SK-N-SH (cell line): ENCODE results near the gene BCAR1. TPM values are rescaled to one million over a fixed set of nuclear protein-coding genes. Genes with fewer than 3 reads are reported as not detected.

Source experiments
- CTCF ChIA-PET: fragments of 300-600, 350-600 bp; formaldehyde crosslinking; extraction: SDS; loops from one replicate; lab custom pipeline; 2021; lab: Yijun Ruan, JAX
- POLR2A ChIA-PET: fragments of 350-600 bp; sonication (Branson Sonifier 250); formaldehyde crosslinking; extraction: SDS; loops from one replicate; lab custom pipeline; 2020; ENCODE audit warnings: antibody characterized with exemption, inconsistent platforms; lab: Yijun Ruan, JAX
- DNase-seq: peaks from one replicate; pipeline ENCODE4 v3.0.0; 2012
- H2AFZ ChIP-seq: fragments of 200-600 bp; sonication (generic); 2 replicates; pipeline ENCODE4 v1.8.1; 2016; ENCODE audit warnings: antibody characterized with exemption, mild to moderate bottlenecking, low read depth
- H3F3A ChIP-seq: fragments of 200-600 bp; sonication (generic); replicated peaks from 2 replicates; pipeline ENCODE3; 2016; ENCODE audit warnings: antibody characterized with exemption, mild to moderate bottlenecking; ENCODE audit not compliant: insufficient read depth
- H3K27ac ChIP-seq, 2 experiments: fragments of 200-500 bp in 1 of 2; fragments of 200-600 bp in 1 of 2; sonication (Bioruptor generic) in 1 of 2; sonication (generic), shearing (Covaris generic) in 1 of 2; 2 replicates each; pipeline versions ENCODE4 v1.5.1 to v1.6.1; 2014 to 2016; ENCODE audit warnings: low read depth in 2 of 2, inconsistent platforms in 1 of 2, low read length in 1 of 2, mild to moderate bottlenecking in 1 of 2, mixed read lengths in 1 of 2
- H3K27me3 ChIP-seq: fragments of 200-600 bp; sonication (generic), shearing (Covaris generic); 2 replicates; pipeline ENCODE4 v1.6.1; 2016; ENCODE audit warnings: mixed run types; ENCODE audit not compliant: insufficient read depth
- H3K36me3 ChIP-seq, 2 experiments: fragments of 200-500 bp in 1 of 2; fragments of 200-600 bp in 1 of 2; sonication (Bioruptor generic) in 1 of 2; sonication (generic) in 1 of 2; replicated peaks in 1 of 2; 2 replicates each; pipeline versions ENCODE3 to v1.5.1; 2014 to 2016; ENCODE audit warnings: low read length in 1 of 2, mild to moderate bottlenecking in 1 of 2; ENCODE audit not compliant: insufficient read depth in 2 of 2, control insufficient read depth in 1 of 2
- H3K4me1 ChIP-seq, 2 experiments: fragments of 200-500 bp in 1 of 2; fragments of 200-600 bp in 1 of 2; sonication (Bioruptor generic) in 1 of 2; sonication (generic), shearing (Covaris generic) in 1 of 2; 2 replicates each; pipeline versions ENCODE4 v1.5.1 to v1.6.1; 2014 to 2016; ENCODE audit warnings: low read depth in 1 of 2, low read length in 1 of 2, mixed run types in 1 of 2; ENCODE audit not compliant: insufficient read depth in 2 of 2, control insufficient read depth in 1 of 2
- H3K4me2 ChIP-seq: fragments of 200-600 bp; sonication (generic), shearing (Covaris generic); 2 replicates; pipeline ENCODE4 v1.6.1; 2017; ENCODE audit warnings: mixed run types
- H3K4me3 ChIP-seq, 2 experiments: fragments of 200-500 bp in 1 of 2; fragments of 200-600 bp in 1 of 2; sonication (Bioruptor generic) in 1 of 2; sonication (generic), shearing (Covaris generic) in 1 of 2; 2 replicates each; pipeline versions ENCODE4 v1.5.1 to v1.8.1; 2014 to 2016; ENCODE audit warnings: low read depth in 2 of 2, inconsistent platforms in 1 of 2, low read length in 1 of 2, mild to moderate bottlenecking in 1 of 2, mixed read lengths in 1 of 2, moderate library complexity in 1 of 2
- H3K79me2 ChIP-seq: fragments of 200-600 bp; sonication (generic); 2 replicates; pipeline ENCODE4 v1.8.1; 2017; ENCODE audit warnings: mild to moderate bottlenecking; ENCODE audit not compliant: insufficient read depth
- H3K9ac ChIP-seq: fragments of 200-600 bp; sonication (generic); 2 replicates; pipeline ENCODE4 v1.6.1; 2017; ENCODE audit warnings: mixed run types
- H3K9me2 ChIP-seq: fragments of 200-600 bp; sonication (generic); 2 replicates; pipeline ENCODE4 v1.6.1; 2017; ENCODE audit warnings: mixed run types
- H3K9me3 ChIP-seq: fragments of 200-600 bp; sonication (generic); 2 replicates; pipeline ENCODE4 v1.6.1; 2017; ENCODE audit warnings: mixed run types, mild to moderate bottlenecking, moderate library complexity
- H4K20me1 ChIP-seq: fragments of 200-600 bp; sonication (generic); 2 replicates; pipeline ENCODE4 v1.6.1; 2017; ENCODE audit warnings: mild to moderate bottlenecking, mixed run types; ENCODE audit not compliant: insufficient read depth
- CHD2 ChIP-seq: fragments of 150-350 bp; IDR thresholded peaks from 2 replicates; pipeline ENCODE4 v1.6.1; 2018; ENCODE audit warnings: low read length; ENCODE audit not compliant: partially characterized antibody
- ELF1 ChIP-seq: IDR thresholded peaks from 2 replicates; pipeline ENCODE4 v1.4.0; 2012
- EP300 ChIP-seq, 2 experiments: IDR thresholded peaks; 2 replicates each; pipeline versions ENCODE4 v1.4.0 to v1.6.1; 2012; ENCODE audit warnings: borderline replicate concordance in 1 of 2, low read depth in 1 of 2, low read length in 1 of 2
- EZH2phosphoT487 ChIP-seq: fragments of 200-600 bp; sonication (generic); IDR thresholded peaks from 2 replicates; pipeline ENCODE4 v1.6.1; 2017; ENCODE audit warnings: low read depth, mixed run types, mild to moderate bottlenecking, antibody characterized with exemption, moderate library complexity, borderline replicate concordance
- FOSL2 ChIP-seq: IDR thresholded peaks from 2 replicates; pipeline ENCODE4 v1.4.0; 2012; ENCODE audit warnings: low read depth, mild to moderate bottlenecking, moderate library complexity, borderline replicate concordance
- FOXJ3 ChIP-seq: sonication (generic); formaldehyde crosslinking; IDR thresholded peaks from 2 replicates; pipeline ENCODE4 v1.5.1; 2020; ENCODE audit warnings: mild to moderate bottlenecking, missing genetic modification reagents
- FOXM1 ChIP-seq: IDR thresholded peaks from 2 replicates; pipeline ENCODE4 v1.4.0; 2012; ENCODE audit warnings: low read depth, mild to moderate bottlenecking
- GABPA ChIP-seq: IDR thresholded peaks from 2 replicates; pipeline ENCODE4 v1.4.0; 2012; ENCODE audit warnings: low read depth, mild to moderate bottlenecking
- GATA2 ChIP-seq: sonication (generic); formaldehyde crosslinking; IDR thresholded peaks from 2 replicates; pipeline ENCODE4 v1.5.0; 2020; ENCODE audit warnings: mild to moderate bottlenecking, missing genetic modification reagents
- MEF2A ChIP-seq: IDR thresholded peaks from 2 replicates; pipeline ENCODE4 v1.4.0; 2012; ENCODE audit warnings: low read depth, borderline replicate concordance
- NFIC ChIP-seq: IDR thresholded peaks from 2 replicates; pipeline ENCODE4 v1.4.0; 2012; ENCODE audit warnings: borderline replicate concordance
- NRF1 ChIP-seq: IDR thresholded peaks from 2 replicates; pipeline ENCODE4 v1.6.1; 2012; ENCODE audit warnings: low read depth, mild to moderate bottlenecking, low read length
- POLR2AphosphoS5 ChIP-seq: IDR thresholded peaks from 2 replicates; pipeline ENCODE4 v1.6.1; 2012; ENCODE audit warnings: low read depth, low read length
- RAD21 ChIP-seq: IDR thresholded peaks from 2 replicates; pipeline ENCODE4 v1.6.1; 2012; ENCODE audit warnings: mild to moderate bottlenecking, low read length
- RCOR1 ChIP-seq: fragments of 150-350 bp; IDR thresholded peaks from 2 replicates; pipeline ENCODE4 v1.6.1; 2017; ENCODE audit warnings: antibody characterized with exemption, low read length
- RFX5 ChIP-seq: IDR thresholded peaks from 2 replicates; pipeline ENCODE4 v1.6.1; 2012; ENCODE audit warnings: mild to moderate bottlenecking, improper control_type of control experiment, low read length
- TAF1 ChIP-seq: IDR thresholded peaks from 2 replicates; pipeline ENCODE4 v1.6.1; 2012; ENCODE audit warnings: low read depth, mild to moderate bottlenecking, low read length, moderate library complexity, borderline replicate concordance
- YY1 ChIP-seq: IDR thresholded peaks from 2 replicates; pipeline ENCODE4 v1.4.0; 2012; ENCODE audit warnings: low read depth, mild to moderate bottlenecking
- WGBS: methylation state at CpG from one replicate; pipeline ENCODE4 v1.1.6; 2017; ENCODE audit warnings: low lambda C conversion rate; 5-methylcytosine and 5-hydroxymethylcytosine counted together
- polyA plus RNA-seq, 3 experiments: library from polyadenylated mRNA; depleted of rRNA; stranded (reverse); fragments of >200 nt; gene quantifications; 2 replicates each; pipeline ENCODE4 v1.2.3, GENCODE V29; 2012
- TF ChIP-seq, protein P1 (sequence below): fragments of 150-350 bp; IDR thresholded peaks from 2 replicates; pipeline ENCODE4 v1.6.1; 2016; ENCODE audit warnings: mild to moderate bottlenecking, low read depth, low read length
- TF ChIP-seq, protein P2 (sequence below): fragments of 200-600 bp; sonication (generic); IDR thresholded peaks from 2 replicates; pipeline ENCODE4 v1.6.1; 2017; ENCODE audit warnings: antibody characterized with exemption, mild to moderate bottlenecking, moderate library complexity
- TF ChIP-seq, protein P3 (sequence below): IDR thresholded peaks from 2 replicates; pipeline ENCODE4; 2012

BCAR1 gene
- polyA plus RNA-seq, 1 of the 3 experiments (the other 2 are of a cell fraction), result 45.1 TPM

DNA sequence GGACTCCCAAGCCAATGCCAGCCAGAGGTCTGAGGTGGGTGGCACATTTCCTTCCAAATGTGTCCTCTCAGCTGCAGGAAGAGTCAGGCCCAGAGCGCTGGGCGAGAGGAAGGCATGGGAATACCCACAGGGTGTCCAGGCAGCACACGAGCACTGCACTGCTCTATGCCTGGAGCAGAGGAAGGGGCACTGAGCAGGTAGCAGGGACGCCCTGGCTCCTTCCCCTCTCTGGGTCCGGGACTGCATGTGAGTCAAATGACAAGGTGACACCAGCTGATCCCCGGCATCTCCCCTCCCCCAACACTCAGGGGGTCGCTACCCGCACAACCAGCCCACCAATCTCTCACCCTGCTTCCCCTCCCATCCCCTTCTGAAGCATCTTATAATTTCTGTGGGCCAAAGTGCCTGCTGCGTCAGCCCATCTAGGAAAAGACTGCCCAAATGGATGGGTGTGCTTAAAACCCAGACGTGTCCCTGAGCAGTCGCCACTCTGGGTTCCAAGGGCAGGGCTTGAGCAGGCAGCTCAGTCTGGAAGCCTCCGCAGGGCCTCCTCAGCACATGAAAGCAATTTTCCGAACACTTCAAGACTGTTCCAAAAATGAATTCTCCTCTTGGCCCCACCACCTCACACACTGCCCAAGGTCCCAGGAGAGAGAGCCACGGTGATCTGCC, 12.0 kb upstream of the BCAR1 start:
- Histone ChIP-seq H3K4me1 (peaks cover 31 to 68% of the 10 kb centered on the region in 2 experiments), H4K20me1 (peaks cover 62% of the 10 kb centered on the region), H3F3A (peaks cover 7% of the 10 kb centered on the region), H3K4me2 (peak overlapping the region; percentile 100), H3K9me2 (no peaks in the 10 kb centered on the region), H2AFZ (no peak overlapping the region), H3K79me2 (peaks cover 82% of the 10 kb centered on the region), H3K27me3 (no peaks in the 10 kb centered on the region), H3K9ac (peak overlapping the region; percentile 100; the same call in 1 of the 2 replicates), H3K36me3 (peaks cover 9 to 12% of the 10 kb centered on the region in 2 experiments), H3K9me3 (no peaks in the 10 kb centered on the region)
- POLR2A ChIA-PET, result no interaction called here
- 74% methylated on average over 11 of the region's 14 CpGs for WGBS
- TF ChIP-seq MEF2A (no peak), EP300 (IDR thresholded peaks at IDR 0.05; ENCODE audit: borderline replicate concordance in 1 of 2, low read depth in 1 of 2, low read length in 1 of 2) (no peak), NRF1 (no peak), RAD21 (no peak), FOXJ3 (CRISPR knock-in tag) (no peak), RCOR1 (no peak), RFX5 (no peak), FOSL2 (no peak), GABPA (no peak), CHD2 (no peak), NFIC (no peak), EZH2phosphoT487 (no peak)
- TF ChIP-seq, protein P1, sequence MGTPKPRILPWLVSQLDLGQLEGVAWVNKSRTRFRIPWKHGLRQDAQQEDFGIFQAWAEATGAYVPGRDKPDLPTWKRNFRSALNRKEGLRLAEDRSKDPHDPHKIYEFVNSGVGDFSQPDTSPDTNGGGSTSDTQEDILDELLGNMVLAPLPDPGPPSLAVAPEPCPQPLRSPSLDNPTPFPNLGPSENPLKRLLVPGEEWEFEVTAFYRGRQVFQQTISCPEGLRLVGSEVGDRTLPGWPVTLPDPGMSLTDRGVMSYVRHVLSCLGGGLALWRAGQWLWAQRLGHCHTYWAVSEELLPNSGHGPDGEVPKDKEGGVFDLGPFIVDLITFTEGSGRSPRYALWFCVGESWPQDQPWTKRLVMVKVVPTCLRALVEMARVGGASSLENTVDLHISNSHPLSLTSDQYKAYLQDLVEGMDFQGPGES, result no peak
- TF ChIP-seq, protein P2, sequence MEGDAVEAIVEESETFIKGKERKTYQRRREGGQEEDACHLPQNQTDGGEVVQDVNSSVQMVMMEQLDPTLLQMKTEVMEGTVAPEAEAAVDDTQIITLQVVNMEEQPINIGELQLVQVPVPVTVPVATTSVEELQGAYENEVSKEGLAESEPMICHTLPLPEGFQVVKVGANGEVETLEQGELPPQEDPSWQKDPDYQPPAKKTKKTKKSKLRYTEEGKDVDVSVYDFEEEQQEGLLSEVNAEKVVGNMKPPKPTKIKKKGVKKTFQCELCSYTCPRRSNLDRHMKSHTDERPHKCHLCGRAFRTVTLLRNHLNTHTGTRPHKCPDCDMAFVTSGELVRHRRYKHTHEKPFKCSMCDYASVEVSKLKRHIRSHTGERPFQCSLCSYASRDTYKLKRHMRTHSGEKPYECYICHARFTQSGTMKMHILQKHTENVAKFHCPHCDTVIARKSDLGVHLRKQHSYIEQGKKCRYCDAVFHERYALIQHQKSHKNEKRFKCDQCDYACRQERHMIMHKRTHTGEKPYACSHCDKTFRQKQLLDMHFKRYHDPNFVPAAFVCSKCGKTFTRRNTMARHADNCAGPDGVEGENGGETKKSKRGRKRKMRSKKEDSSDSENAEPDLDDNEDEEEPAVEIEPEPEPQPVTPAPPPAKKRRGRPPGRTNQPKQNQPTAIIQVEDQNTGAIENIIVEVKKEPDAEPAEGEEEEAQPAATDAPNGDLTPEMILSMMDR, result no peak
- TF ChIP-seq, all 33 proteins: peak for 0
- Histone ChIP-seq H3K4me3 (peak overlapping the region; percentile 92 to 95), H3K27ac (peak overlapping the region; percentile 83 to 92; a peak in 3 of 4 replicates)
- DNase-seq, result peak; percentile 12
- CTCF ChIA-PET, result interaction anchor here (0.9 to 1.3 kb wide), 2 partner anchors 19 to 29 kb away, joined by 3 to 4 read pairs; no protein-coding TSS in a partner anchor

DNA sequence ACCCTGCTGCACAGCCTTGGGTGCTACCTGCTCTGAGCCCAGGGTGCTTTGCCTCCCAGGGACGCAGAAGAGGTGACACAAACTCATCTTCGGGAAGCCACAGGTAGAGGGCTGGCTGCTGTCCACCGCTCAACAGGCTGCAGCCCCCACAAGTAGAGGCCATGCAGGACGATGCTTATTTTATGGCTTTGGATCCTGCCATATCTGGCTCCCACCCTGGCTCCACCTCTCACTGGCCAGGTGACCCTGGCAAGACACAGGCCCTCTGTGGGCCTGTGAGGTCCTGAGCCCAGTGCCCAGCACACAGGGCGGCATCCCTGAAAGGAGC, 11.3 kb upstream of the BCAR1 start:
- H3K36me3 ChIP-seq, result peaks cover 9 to 12% of the 10 kb centered on the region in 2 experiments
- POLR2A ChIA-PET, result no interaction called here
- H3K79me2 ChIP-seq, result peaks cover 89% of the 10 kb centered on the region
- CTCF ChIA-PET, result interaction anchor here (0.9 to 1.3 kb wide), 2 partner anchors 19 to 29 kb away, joined by 3 to 4 read pairs; no protein-coding TSS in a partner anchor
- peaks cover 29 to 71% of the 10 kb centered on the region in 2 experiments for H3K4me1 ChIP-seq
- TF ChIP-seq ELF1 (no peak), GATA2 (CRISPR knock-in tag) (no peak), EZH2phosphoT487 (no peak), EP300 (IDR thresholded peaks at IDR 0.05; ENCODE audit: borderline replicate concordance in 1 of 2, low read depth in 1 of 2, low read length in 1 of 2) (no peak), FOXM1 (no peak), TAF1 (no peak), POLR2AphosphoS5 (no peak), RFX5 (no peak), YY1 (no peak), GABPA (no peak), RCOR1 (no peak)
- TF ChIP-seq, protein P2, result no peak
- TF ChIP-seq, protein P3, sequence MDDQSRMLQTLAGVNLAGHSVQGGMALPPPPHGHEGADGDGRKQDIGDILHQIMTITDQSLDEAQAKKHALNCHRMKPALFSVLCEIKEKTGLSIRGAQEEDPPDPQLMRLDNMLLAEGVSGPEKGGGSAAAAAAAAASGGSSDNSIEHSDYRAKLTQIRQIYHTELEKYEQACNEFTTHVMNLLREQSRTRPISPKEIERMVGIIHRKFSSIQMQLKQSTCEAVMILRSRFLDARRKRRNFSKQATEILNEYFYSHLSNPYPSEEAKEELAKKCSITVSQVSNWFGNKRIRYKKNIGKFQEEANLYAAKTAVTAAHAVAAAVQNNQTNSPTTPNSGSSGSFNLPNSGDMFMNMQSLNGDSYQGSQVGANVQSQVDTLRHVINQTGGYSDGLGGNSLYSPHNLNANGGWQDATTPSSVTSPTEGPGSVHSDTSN, result no peak
- peak overlapping the region; percentile 100 for H3K4me2 ChIP-seq
- H3K27ac ChIP-seq, result peak overlapping the region in 1 of 2 experiments; percentile 92; a peak in 2 of 4 replicates
- H3K9ac ChIP-seq, result no peak overlapping the region
- H4K20me1 ChIP-seq, result peaks cover 69% of the 10 kb centered on the region
- H3F3A ChIP-seq, result peaks cover 7% of the 10 kb centered on the region
- DNase-seq, result no peak
- H2AFZ ChIP-seq, result no peak overlapping the region
- no peaks in the 10 kb centered on the region for H3K9me3 ChIP-seq
- 90% methylated on average over 3 of the region's 5 CpGs for WGBS
- no peak overlapping the region for H3K4me3 ChIP-seq
- no peaks in the 10 kb centered on the region for H3K9me2 ChIP-seq
- no peaks in the 10 kb centered on the region for H3K27me3 ChIP-seq
